CD4-positive, alpha-beta T cell treated with Interleukin-12 subunit alpha and Interleukin-12 subunit beta, for 1 hour (primary cell): ENCODE data around the gene KIDINS220.

Experiments used
- DNase-seq: peaks from one replicate; pipeline ENCODE4 v3.0.0-alpha.2; 2020

The KIDINS220 gene

GRCh38 chr2:8691859-8692437 lies 145.5 kb downstream of the KIDINS220 start:
- DNase-seq, result no peak

- peak; percentile 82 for DNase-seq
Observed at GRCh38 chr2:8685697-8686358, 151.6 kb downstream of the KIDINS220 start.

GRCh38 chr2:8684878-8685696 lies 152.3 kb downstream of the KIDINS220 start:
- DNase-seq, result peak; percentile 45

- peak; percentile 56 for DNase-seq
Observed at GRCh38 chr2:8684540-8684877, 152.9 kb downstream of the KIDINS220 start.

- peak; percentile 44 for DNase-seq
Observed at GRCh38 chr2:8682719-8683667, 154.4 kb downstream of the KIDINS220 start.

- peak; percentile 99 for DNase-seq
Observed at GRCh38 chr2:8681786-8682692, 155.4 kb downstream of the KIDINS220 start, which contains the start of gene ID2. Gene ID2 (plus strand): TSS chr2:8682056. CDS start chr2:8682166, 110 bp downstream.

GRCh38 chr2:8680822-8681760 lies 156.3 kb downstream of the KIDINS220 start:
- DNase-seq, result peak; percentile 69

- peak; percentile 22 for DNase-seq
Observed at GRCh38 chr2:8679827-8680731, 157.3 kb downstream of the KIDINS220 start.

- DNase-seq, result no peak
Observed at GRCh38 chr2:8679567-8679826, 157.9 kb downstream of the KIDINS220 start.
